HCT116 (cell line): Measurements from ENCODE around the gene SGK2. TPM values are rescaled to one million over a fixed set of nuclear protein-coding genes. Genes with fewer than 3 reads are reported as not detected.
"Not testable (repeated sequence)": the region's sequence is repeated elsewhere in the genome, so short reads cannot be mapped to it uniquely, and the experiment has no call there.

Experiments
- ATAC-seq: fragments of 200-7000 bp; cut with Tn5 transposase; 2 replicates; pipeline ENCODE4 v1.9.1; 2020; ENCODE audit warnings: mild to moderate bottlenecking, moderate library complexity
- BruUV-seq: library from RNA; stranded (reverse); fragments of 400-500 nt; replicated peaks from 2 replicates; lab custom pipeline; 2021; lab: Mats Ljungman, UMichigan
- CTCF ChIA-PET: fragments of 300-600 bp; sonication (Branson Sonifier 250); formaldehyde crosslinking; loops from one replicate; lab custom pipeline; 2021; ENCODE audit warnings: antibody characterized with exemption; lab: Charles Lee
- POLR2A ChIA-PET: fragments of 300-600, 350-600 bp; sonication (Branson Sonifier 250); formaldehyde crosslinking; loops from one replicate; lab custom pipeline; 2021; ENCODE audit warnings: antibody characterized with exemption; lab: Charles Lee
- RAD21 ChIA-PET, 2 experiments: fragments of 300-600 bp; sonication (Branson Sonifier 250); formaldehyde crosslinking; loops; one replicate each; lab custom pipeline; 2023; ENCODE audit warnings: low total read pairs in 2 of 2; ENCODE audit not compliant: uncharacterized antibody in 2 of 2, unreplicated experiment in 2 of 2, low non-redundant PET in 1 of 2; lab: Charles Lee
- DNase-seq: peaks from one replicate; pipeline ENCODE4 v3.0.0-alpha.2; 2010; ENCODE audit warnings: low read depth, low spot score
- H2AFZ ChIP-seq: fragments of 200-600 bp; shearing (Covaris generic), sonication (generic); 2 replicates; pipeline ENCODE4 v1.6.1; 2017; ENCODE audit warnings: low read depth, mixed run types, mixed read lengths, antibody characterized with exemption, low read length; ENCODE audit not compliant: poor library complexity, severe bottlenecking
- H3K27ac ChIP-seq: 2 replicates; pipeline ENCODE4 v1.5.1; 2012; ENCODE audit warnings: low read depth, low read length
- H3K27me3 ChIP-seq: fragments of 200-600 bp; sonication (generic); 2 replicates; pipeline ENCODE4 v1.6.1; 2016; ENCODE audit warnings: mixed run types, low read length, mixed read lengths; ENCODE audit not compliant: insufficient read depth
- H3K36me3 ChIP-seq, 2 experiments: fragments of 200-500 bp in 1 of 2; fragments of 200-600 bp in 1 of 2; sonication (Bioruptor generic) in 1 of 2; sonication (generic) in 1 of 2; 2 replicates each; pipeline versions ENCODE4 v1.5.1 to v1.6.1; 2014 to 2016; ENCODE audit warnings: low read length in 2 of 2, inconsistent platforms in 1 of 2, mixed read lengths in 1 of 2, mixed run types in 1 of 2; ENCODE audit not compliant: insufficient read depth in 2 of 2, control insufficient read depth in 1 of 2
- H3K4me1 ChIP-seq, 2 experiments: fragments of 200-600 bp in 1 of 2; sonication (generic) in 1 of 2; 2 replicates each; pipeline versions ENCODE4 v1.5.1 to v1.6.1; 2012 to 2017; ENCODE audit warnings: low read length in 2 of 2, inconsistent platforms in 1 of 2, mild to moderate bottlenecking in 1 of 2, mixed read lengths in 1 of 2, mixed run types in 1 of 2, moderate library complexity in 1 of 2; ENCODE audit not compliant: insufficient read depth in 2 of 2, control insufficient read depth in 1 of 2
- H3K4me2 ChIP-seq: fragments of 200-600 bp; sonication (generic); 2 replicates; pipeline ENCODE4 v1.6.1; 2017; ENCODE audit warnings: mixed run types, low read length, mixed read lengths
- H3K4me3 ChIP-seq, 2 experiments: fragments of 200-600 bp in 1 of 2; sonication (generic) in 1 of 2; replicated peaks in 1 of 2; 2 replicates each; pipeline ENCODE4 v1.5.1; 2011 to 2016; ENCODE audit warnings: low read length in 2 of 2, control low read depth in 1 of 2, low read depth in 1 of 2, mild to moderate bottlenecking in 1 of 2, mixed read lengths in 1 of 2, mixed run types in 1 of 2
- H3K79me2 ChIP-seq: fragments of 200-600 bp; sonication (generic); 2 replicates; pipeline ENCODE4 v1.6.1; 2017; ENCODE audit warnings: mild to moderate bottlenecking, mixed run types, low read length, moderate library complexity, mixed read lengths; ENCODE audit not compliant: insufficient read depth
- H3K9ac ChIP-seq: fragments of 200-600 bp; sonication (generic); 2 replicates; pipeline ENCODE4 v1.6.1; 2016; ENCODE audit warnings: low read length, mixed read lengths
- H3K9me2 ChIP-seq: fragments of 200-600 bp; sonication (generic), shearing (Covaris generic); 2 replicates; pipeline ENCODE4 v1.6.1; 2017; ENCODE audit warnings: mixed run types, mild to moderate bottlenecking, moderate library complexity; ENCODE audit not compliant: insufficient read depth
- H3K9me3 ChIP-seq, 2 experiments: fragments of 200-500 bp in 1 of 2; fragments of 200-600 bp in 1 of 2; sonication (Bioruptor generic) in 1 of 2; sonication (generic) in 1 of 2; 2 replicates each; pipeline ENCODE4 v1.6.1; 2014 to 2017; ENCODE audit warnings: low read length in 2 of 2, mixed read lengths in 2 of 2, inconsistent platforms in 1 of 2, low read depth in 1 of 2, mild to moderate bottlenecking in 1 of 2, mixed run types in 1 of 2, moderate library complexity in 1 of 2; ENCODE audit not compliant: control insufficient read depth in 1 of 2, insufficient read depth in 1 of 2
- H4K20me1 ChIP-seq: fragments of 200-600 bp; sonication (generic), shearing (Covaris generic); 2 replicates; pipeline ENCODE4 v1.6.1; 2017; ENCODE audit warnings: mixed run types, mild to moderate bottlenecking, moderate library complexity; ENCODE audit not compliant: insufficient read depth
- JUND ChIP-seq: IDR thresholded peaks from 2 replicates; pipeline ENCODE4 v1.6.1; 2012
- RAD21 ChIP-seq: IDR thresholded peaks from 2 replicates; pipeline ENCODE4 v1.6.1; 2012; ENCODE audit warnings: low read depth, mild to moderate bottlenecking
- SP1 ChIP-seq: IDR thresholded peaks from 2 replicates; pipeline ENCODE4 v1.6.1; 2012; ENCODE audit warnings: low read depth
- TCF7L2 ChIP-seq: IDR thresholded peaks from 2 replicates; pipeline ENCODE4 v1.7.0; 2011; ENCODE audit warnings: borderline replicate concordance, inconsistent platforms; ENCODE audit not compliant: insufficient read depth, insufficient read length; ENCODE audit errors: extremely low read depth
- intact Hi-C: fragments of 100-400 bp; cut with micrococcal nuclease; formaldehyde crosslinking; loops from 2 replicates; pipeline ENCODE4 v1.10.0; 2022
- total RNA-seq: library from RNA; stranded (reverse); gene quantifications from one replicate; pipeline ENCODE4 v1.2.1, GENCODE V29; 2021; ENCODE audit not compliant: unreplicated experiment
- TF ChIP-seq, protein P1 (sequence below), 3 experiments: fragments of 200-600 bp in 1 of 3; sonication (generic) in 1 of 3; IDR thresholded peaks in 2 of 3; conservative IDR thresholded peaks in 1 of 3; 2 replicates each; pipeline ENCODE4 v1.5.1; 2012 to 2017; ENCODE audit warnings: low read depth in 2 of 3, low read length in 2 of 3, antibody characterized with exemption in 1 of 3, borderline replicate concordance in 1 of 3, control low read depth in 1 of 3, mild to moderate bottlenecking in 1 of 3, mixed read lengths in 1 of 3, mixed run types in 1 of 3, moderate library complexity in 1 of 3; ENCODE audit not compliant: insufficient read depth in 1 of 3
- TF ChIP-seq, protein P2 (sequence below): IDR thresholded peaks from 2 replicates; pipeline ENCODE4 v1.6.1; 2012

Gene SGK2
- total RNA-seq, 1 experiment from 2014 or later = 2.3 TPM

DNA sequence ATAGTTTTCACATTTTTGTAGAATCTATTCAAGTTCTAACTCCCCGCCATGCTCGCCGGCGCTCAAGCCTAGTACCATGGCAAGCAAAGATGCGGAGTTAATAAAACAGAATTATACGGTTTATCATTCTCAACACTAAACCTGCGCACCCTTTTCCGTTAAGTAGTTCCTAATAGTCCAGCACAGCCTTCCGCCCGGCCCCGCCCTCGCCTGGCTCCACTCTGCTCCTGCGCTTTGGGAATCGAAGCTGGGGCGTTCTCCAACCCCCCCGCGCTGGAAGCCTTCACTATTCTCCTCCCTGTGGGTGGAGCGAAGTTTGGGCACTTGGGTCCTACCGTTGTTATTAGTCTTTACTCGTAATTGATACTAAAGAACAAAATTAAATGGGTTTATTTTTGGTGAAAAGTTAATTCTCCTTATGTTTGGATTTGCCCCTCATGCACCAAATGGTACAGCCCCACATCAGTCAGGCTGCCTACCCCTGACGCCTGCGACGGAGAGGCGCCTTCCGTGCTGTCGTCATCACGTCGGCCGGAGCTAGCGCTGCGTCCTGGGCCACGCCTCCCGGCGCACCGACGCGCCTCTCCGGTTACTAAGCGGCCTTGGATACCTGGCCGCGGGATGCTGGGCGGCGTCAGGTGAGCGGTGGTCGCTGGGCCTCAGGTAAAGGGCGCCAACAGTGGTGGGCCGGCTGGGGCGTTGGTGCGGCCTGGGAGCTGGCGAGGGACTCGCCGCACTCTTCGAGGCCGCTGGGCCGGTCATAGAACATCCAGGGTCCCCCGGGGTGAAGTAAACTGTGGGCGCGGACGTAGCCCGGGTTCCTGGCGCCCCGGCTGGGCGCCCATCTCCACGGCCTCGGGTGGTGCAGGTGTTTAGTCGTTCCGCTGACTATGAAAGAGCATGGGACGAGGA is 31.8 kb downstream of the SGK2 start, which contains the start of gene IFT52 (continued):
- TF ChIP-seq, protein P1, sequence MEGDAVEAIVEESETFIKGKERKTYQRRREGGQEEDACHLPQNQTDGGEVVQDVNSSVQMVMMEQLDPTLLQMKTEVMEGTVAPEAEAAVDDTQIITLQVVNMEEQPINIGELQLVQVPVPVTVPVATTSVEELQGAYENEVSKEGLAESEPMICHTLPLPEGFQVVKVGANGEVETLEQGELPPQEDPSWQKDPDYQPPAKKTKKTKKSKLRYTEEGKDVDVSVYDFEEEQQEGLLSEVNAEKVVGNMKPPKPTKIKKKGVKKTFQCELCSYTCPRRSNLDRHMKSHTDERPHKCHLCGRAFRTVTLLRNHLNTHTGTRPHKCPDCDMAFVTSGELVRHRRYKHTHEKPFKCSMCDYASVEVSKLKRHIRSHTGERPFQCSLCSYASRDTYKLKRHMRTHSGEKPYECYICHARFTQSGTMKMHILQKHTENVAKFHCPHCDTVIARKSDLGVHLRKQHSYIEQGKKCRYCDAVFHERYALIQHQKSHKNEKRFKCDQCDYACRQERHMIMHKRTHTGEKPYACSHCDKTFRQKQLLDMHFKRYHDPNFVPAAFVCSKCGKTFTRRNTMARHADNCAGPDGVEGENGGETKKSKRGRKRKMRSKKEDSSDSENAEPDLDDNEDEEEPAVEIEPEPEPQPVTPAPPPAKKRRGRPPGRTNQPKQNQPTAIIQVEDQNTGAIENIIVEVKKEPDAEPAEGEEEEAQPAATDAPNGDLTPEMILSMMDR (IDR thresholded peaks at IDR 0.05 in 2 of 3, conservative IDR thresholded peaks at IDR 0.05 in 1 of 3; ENCODE audit: borderline replicate concordance in 1 of 3, insufficient read depth in 1 of 3, low read depth in 2 of 3, low read length in 2 of 3) = no peak
- TF ChIP-seq, protein P2, sequence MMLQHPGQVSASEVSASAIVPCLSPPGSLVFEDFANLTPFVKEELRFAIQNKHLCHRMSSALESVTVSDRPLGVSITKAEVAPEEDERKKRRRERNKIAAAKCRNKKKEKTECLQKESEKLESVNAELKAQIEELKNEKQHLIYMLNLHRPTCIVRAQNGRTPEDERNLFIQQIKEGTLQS = no peak
- TF ChIP-seq SP1 (peak; percentile 89), TCF7L2 (peak; percentile 9), JUND (peak; percentile 84), RAD21 (no peak)

GRCh38 chr20:43601960-43602359 is 43.1 kb downstream of the SGK2 start:
- H3K4me1 ChIP-seq, H3K27me3 ChIP-seq, H3K79me2 ChIP-seq, intact Hi-C loops, POLR2A ChIA-PET, CTCF ChIA-PET, H3K4me2 ChIP-seq, H3K9me3 ChIP-seq, ATAC-seq, RAD21 ChIA-PET, DNase-seq, H4K20me1 ChIP-seq, H2AFZ ChIP-seq, H3K9ac ChIP-seq, H3K9me2 ChIP-seq, H3K27ac ChIP-seq, H3K4me3 ChIP-seq, BruUV-seq: not testable (repeated sequence)
- H3K36me3 ChIP-seq = peaks cover 0 to 20% of the 10 kb centered on the region in 2 experiments; a peak in 2 of 4 replicates
